NB4 (cell line): ENCODE data around the gene SUMF1.

ENCODE experiments used
- CTCF ChIP-seq: IDR thresholded peaks from one replicate; pipeline ENCODE4 v1.5.1; 2012; ENCODE audit warnings: low read depth, low read length
- POLR2A ChIP-seq: IDR thresholded peaks from 2 replicates; pipeline ENCODE4 v1.6.1; 2011; ENCODE audit warnings: mild to moderate bottlenecking; ENCODE audit not compliant: insufficient read length; ENCODE audit errors: extremely low read depth

- TF ChIP-seq POLR2A (peak; percentile 93), CTCF (no peak)
These were observed 26.2 kb upstream of the SUMF1 start, which contains the start of gene ITPR1 for GRCh38 chr3:4493014-4493940.
